GM19452 (cell line): Measurements from ENCODE around the gene ADAD1.
"Not testable (repeated sequence)": the region's sequence is repeated elsewhere in the genome, so short reads cannot be mapped to it uniquely, and the experiment has no call there.

Source experiments
- ATAC-seq: cut with Tn5 transposase; IDR thresholded peaks from one replicate; pipeline ENCODE4 v1.9.1; 2021; ENCODE audit not compliant: unreplicated experiment

The ADAD1 gene

DNA sequence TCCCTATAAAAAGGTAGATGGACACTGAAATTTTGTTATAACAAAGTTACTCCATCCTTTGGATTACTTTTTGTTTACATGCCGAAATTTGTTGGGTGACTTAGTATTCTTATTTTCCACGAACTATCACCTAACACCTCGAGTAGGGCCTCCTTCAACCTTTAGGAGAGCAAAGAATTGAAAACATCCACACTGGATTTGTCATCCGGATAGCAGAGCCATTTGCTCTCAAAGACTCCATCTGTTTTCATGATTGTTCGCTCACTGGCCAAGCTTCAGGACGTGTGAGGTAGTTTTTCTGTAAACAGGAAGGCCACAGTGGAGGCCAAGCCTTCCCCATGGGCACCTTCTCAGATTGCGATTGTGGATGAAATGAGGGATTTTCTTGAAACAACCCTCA is at the start of gene ADAD1:
Gene ADAD1 (plus strand): TSS at position 301 of the 400 bp plus-strand sequence. CDS start 1,059 bp downstream, outside the sequence.
- no peak for ATAC-seq

DNA sequence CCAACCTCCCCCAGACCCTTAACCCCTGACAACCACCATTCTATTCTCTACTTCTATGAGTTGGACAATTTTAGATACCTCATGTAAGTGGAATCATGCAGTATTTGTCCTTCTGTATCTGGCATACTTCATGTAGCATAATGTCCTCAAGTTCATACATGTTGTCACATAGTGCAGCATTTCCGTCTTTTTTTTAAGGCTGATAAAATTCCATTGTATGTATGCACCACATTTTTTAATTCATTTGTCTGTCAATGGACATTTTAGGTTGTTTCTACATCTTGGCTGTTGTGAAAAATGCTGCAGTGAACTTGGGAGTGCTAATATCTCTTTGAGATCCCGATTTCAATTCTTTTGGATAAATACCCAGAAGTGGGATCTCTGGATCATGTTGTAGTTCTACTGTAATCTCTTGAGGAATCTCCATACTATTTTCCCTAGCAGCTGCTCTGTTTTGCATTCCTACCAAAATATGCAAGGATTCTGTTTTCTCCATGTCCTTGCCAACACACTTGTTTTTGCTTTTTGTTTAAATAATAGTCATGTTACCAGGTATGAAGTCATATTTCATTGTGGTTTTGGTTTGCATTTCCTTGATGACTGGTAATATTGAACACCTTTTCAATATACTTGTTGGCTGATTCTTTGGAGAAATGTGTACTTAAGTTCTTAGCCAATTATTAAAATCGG is 48.8 kb upstream of the ADAD1 start:
- no peak for ATAC-seq

- ATAC-seq = no peak
Observed at GRCh38 chr4:122331195-122331594, 47.6 kb upstream of the ADAD1 start.

DNA sequence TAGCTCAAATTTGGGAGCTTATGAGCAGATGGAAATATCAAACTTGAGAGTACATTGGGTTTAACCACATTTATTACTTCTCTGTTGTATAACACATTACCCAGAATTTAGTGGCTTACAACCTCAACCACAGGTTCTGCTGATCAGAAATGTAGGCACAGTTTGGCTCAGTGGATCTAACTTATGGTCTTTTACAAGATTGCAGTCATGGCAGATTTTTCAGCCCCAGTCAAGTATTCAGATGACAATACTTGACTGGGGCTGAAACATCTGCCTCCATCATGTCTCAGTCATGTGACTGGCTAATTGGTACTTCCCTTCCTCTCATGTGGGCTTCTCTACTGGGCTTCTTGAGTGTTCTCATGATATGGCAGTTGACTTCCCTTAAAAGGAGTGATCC is 44.0 kb upstream of the ADAD1 start:
- no peak for ATAC-seq

GRCh38 chr4:122341886-122342285 is 36.9 kb upstream of the ADAD1 start:
- ATAC-seq = no peak

GRCh38 chr4:122346036-122346435 is 32.8 kb upstream of the ADAD1 start:
- no peak for ATAC-seq

DNA sequence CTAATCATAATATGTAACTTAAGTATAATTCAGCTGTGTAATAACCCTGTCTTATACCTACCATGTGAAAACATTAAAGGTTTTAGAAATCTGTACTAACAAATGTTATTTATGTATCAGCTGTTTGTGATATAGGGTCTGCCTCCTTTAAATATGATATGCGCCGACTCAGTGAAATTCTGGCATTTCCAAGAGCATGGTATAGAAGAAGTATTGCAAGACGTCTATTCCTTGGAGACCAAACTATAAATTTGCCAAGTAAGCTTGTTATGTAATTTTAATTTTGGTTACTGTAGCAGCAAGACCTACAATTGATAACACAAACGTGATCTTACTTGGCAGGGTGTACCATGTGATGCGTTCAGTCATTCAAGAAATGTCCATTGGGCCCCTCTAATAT is 32.3 kb upstream of the ADAD1 start:
- ATAC-seq = no peak

DNA sequence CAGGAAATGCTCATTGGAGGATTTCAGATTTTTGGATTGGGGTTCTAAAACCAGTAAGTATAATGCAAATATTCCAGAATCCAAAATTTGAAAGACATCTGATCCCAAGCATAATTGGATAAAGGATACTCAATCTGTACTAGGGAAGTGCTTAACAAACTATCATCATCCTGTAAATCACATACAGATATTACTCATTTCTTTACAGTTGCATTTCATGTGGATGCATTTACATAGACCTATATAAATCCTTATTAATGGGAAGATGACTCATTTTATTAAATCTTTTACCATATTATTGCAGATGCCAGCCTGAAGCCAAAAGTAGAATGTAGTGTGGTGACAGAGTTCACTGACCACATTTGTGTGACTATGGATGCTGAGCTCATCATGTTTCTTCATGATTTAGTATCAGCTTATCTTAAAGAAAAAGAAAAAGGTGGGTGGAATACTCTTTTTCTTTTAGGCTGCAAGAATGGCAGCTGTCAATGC is 22.4 kb upstream of the ADAD1 start:
- no peak for ATAC-seq

GRCh38 chr4:122360754-122361153 is 18.1 kb upstream of the ADAD1 start:
- no peak for ATAC-seq

DNA sequence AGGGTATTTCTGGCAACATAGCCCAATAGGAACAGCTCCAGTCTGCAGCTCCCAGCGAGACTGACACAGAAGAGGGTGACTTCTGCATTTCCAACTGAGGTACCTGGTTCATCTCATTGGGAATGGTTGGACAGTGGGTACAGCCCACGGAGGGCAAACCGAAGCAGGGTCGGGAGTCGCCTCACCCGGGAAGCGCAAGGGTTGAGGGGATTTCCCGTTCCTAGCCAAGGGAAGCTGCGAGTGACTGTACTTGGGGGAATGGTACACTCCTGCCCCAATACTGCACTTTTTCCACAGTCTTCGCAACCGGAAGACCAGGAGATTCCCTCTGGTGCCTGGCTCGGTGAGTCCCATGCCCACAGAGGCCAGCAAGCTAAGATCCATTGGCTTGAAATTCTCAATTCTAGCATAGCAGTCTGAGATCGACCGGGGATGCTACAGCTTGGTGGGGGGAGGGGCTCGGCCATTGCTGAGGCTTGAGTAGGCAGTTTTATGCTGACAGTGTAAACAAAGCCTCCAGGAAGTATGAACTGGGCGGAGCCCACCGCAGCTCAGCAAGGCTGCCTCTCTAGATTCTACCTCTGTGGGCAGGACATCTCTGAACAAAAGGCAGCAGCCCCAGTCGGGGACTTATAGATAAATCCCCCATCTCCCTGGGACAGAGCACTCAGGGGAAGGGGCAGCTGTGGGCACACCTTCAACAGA is 14.0 kb upstream of the ADAD1 start:
- no peak for ATAC-seq

DNA sequence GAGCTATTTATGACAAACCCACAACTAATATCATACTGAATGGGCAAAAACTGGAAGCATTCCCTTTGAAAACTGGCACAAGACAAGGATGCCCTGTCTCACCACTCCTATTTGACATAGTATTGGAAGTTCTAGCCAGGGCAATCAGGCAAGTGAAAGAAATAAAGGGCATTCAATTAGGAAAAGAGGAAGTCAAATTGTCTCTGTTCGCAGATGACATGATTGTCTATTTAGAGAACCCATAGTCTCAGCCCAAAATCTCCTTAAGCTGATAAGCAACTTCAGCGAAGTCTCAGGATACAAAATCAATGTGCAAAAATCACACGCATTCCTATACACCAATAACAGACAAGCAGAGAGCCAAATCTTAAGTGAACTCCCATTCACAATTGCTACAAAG is 10.0 kb upstream of the ADAD1 start:
- ATAC-seq = not testable (repeated sequence)

- ATAC-seq = no peak
Observed at GRCh38 chr4:122377352-122377751, 1.5 kb upstream of the ADAD1 start.

- no peak for ATAC-seq
Observed at GRCh38 chr4:122379239-122379638, 428 bp downstream of the ADAD1 start.

DNA sequence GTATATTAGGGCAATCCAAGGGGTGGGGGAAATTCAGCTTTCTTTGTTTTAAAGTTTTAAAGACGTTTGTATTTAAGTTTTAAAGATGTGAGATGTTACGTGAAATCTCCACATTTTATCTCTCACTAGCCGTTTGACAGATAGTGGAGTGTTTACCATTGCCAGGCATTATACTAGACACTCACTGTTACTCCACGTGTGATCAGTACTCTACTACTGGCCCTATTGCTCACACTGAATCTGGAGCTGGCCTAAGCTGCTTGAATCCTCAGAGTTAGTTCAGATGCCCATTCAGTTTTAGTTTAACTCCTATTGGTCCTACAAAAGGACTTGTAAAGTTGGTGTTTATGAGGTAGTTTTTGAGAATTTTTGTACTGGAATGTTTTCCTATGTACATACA is 4.5 kb downstream of the ADAD1 start:
- ATAC-seq = no peak

- no peak for ATAC-seq
Observed at GRCh38 chr4:122384245-122384644, 5.4 kb downstream of the ADAD1 start.

GRCh38 chr4:122393276-122393675 is 14.5 kb downstream of the ADAD1 start:
- no peak for ATAC-seq

DNA sequence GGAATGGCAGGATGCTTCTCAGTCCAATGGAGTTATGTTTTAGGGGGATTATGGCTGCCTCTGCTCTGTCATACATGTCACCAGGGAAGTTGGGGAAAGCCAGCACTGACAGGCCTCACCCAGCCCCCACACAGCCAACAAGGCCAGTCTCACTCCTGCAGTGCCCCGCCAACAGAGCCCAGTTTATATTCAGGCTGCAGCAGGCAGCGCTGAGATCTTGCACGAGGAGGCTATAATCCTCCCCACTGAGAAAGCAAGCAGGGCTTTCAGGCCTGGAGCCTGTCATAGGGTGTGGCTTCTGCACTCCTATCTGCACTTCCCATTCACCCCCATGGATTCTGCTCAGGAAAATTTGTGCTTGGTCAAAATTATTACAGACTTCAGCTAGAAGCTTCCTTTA is 25.1 kb downstream of the ADAD1 start:
- ATAC-seq = no peak

GRCh38 chr4:122412547-122412946 is 33.7 kb downstream of the ADAD1 start:
- ATAC-seq = no peak

GRCh38 chr4:122423246-122423645 is 44.4 kb downstream of the ADAD1 start:
- ATAC-seq = no peak

GRCh38 chr4:122431351-122431750 is 52.5 kb downstream of the ADAD1 start:
- ATAC-seq = no peak

DNA sequence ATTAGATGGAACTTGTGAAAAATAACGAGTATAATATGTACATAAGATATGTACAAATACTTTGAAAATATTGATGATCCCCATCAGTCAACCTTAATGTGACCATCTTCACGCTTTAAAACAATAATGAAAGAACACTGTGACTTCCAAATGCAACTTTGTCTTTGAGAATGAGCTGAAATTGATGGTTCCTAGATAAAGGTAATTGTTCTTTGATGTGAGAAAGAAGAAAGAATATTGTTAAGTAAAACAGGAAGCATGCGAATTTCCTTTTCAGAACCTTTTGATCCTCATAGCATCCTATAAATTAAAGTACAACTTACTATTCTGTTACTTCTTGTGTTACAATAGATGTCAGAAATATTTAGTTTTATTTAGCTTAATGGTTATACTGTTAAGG is 55.5 kb downstream of the ADAD1 start:
- no peak for ATAC-seq

DNA sequence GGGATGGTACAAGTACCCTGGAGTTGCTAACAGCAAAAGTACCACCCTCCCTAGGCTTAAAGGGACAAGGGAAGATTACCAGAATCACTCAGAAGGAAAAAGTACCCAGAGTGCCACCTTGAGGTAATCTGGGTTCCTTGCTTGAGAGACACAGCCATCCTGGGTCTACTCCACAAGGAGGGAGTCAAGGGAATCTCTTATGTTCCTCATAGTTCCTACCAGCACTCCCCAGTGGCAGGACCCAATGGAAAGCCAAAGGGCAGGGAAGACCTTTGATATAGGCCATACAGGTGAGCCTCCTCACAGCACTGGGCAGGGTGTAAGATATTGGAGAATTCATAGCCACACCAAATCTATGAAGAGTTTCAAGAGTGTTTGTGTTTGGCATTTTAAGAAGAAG is 72.0 kb downstream of the ADAD1 start:
- ATAC-seq = no peak
